Spleen (tissue), 13 donors: ENCODE data around the gene MACC1. TPM values are rescaled to one million over a fixed set of nuclear protein-coding genes. Genes with fewer than 3 reads are reported as not detected.
A peak's percentile ranks its signal among the peaks of the same experiment; 100 is the strongest.

ENCODE experiments used
- DNase-seq: peaks from one replicate; pipeline ENCODE4 v3.0.0-alpha.2; 2020
- H3K27ac ChIP-seq, 8 donors: fragments of 200-600 bp; sonication (generic) in 7 of 8; 1 replicate in 4 of 8; 2 replicates in 4 of 8; pipeline versions ENCODE4 v1.5.0 to v1.8.0; 2016 to 2021; ENCODE audit warnings: inconsistent platforms in 4 of 8, mild to moderate bottlenecking in 4 of 8, moderate library complexity in 1 of 8
- H3K27me3 ChIP-seq, 7 donors: fragments of 200-600 bp; sonication (generic) in 6 of 7; replicated peaks in 1 of 7; 1 replicate in 4 of 7; 2 replicates in 3 of 7; pipeline versions ENCODE4 v1.5.0 to v1.8.0; 2016 to 2021; ENCODE audit warnings: inconsistent platforms in 3 of 7, mild to moderate bottlenecking in 1 of 7
- H3K36me3 ChIP-seq, 6 donors: fragments of 200-600 bp; sonication (generic) in 5 of 6; 1 replicate in 4 of 6; 2 replicates in 2 of 6; pipeline versions ENCODE4 v1.5.0 to v1.8.0; 2016 to 2021; ENCODE audit warnings: inconsistent platforms in 2 of 6
- H3K4me1 ChIP-seq, 6 donors: fragments of 200-600 bp; sonication (generic) in 5 of 6; 1 replicate in 3 of 6; 2 replicates in 3 of 6; pipeline versions ENCODE4 v1.5.0 to v1.8.0; 2016 to 2021; ENCODE audit warnings: inconsistent platforms in 3 of 6
- H3K4me3 ChIP-seq, 8 donors: fragments of 200-600 bp; sonication (generic) in 7 of 8; 1 replicate in 4 of 8; 2 replicates in 4 of 8; pipeline versions ENCODE4 v1.5.0 to v1.8.0; 2016 to 2021; ENCODE audit warnings: inconsistent platforms in 4 of 8, mild to moderate bottlenecking in 4 of 8, moderate library complexity in 2 of 8
- H3K9me3 ChIP-seq, 8 donors: fragments of 200-600 bp; sonication (generic) in 7 of 8; 1 replicate in 4 of 8; 2 replicates in 4 of 8; pipeline versions ENCODE4 v1.5.0 to v1.8.0; 2016 to 2021; ENCODE audit warnings: inconsistent platforms in 4 of 8
- CTCF ChIP-seq, 11 experiments: fragments of 200-600 bp in 7 of 11; fragments of 450-650 bp in 4 of 11; sonication (generic) in 4 of 11; IDR thresholded peaks in 8 of 11; conservative IDR thresholded peaks in 3 of 11; 1 replicate in 7 of 11; 2 replicates in 4 of 11; pipeline versions ENCODE4 v1.4.0 to v1.8.0; 2016 to 2021; ENCODE audit warnings: antibody characterized with exemption in 11 of 11, inconsistent platforms in 4 of 11, mild to moderate bottlenecking in 1 of 11
- POLR2A ChIP-seq, 3 donors: fragments of 450-650 bp; IDR thresholded peaks; one replicate each; pipeline ENCODE4 v1.5.1; 2017; ENCODE audit warnings: antibody characterized with exemption in 3 of 3, mild to moderate bottlenecking in 1 of 3
- POLR2AphosphoS5 ChIP-seq, 3 donors: sonication (generic); formaldehyde crosslinking; IDR thresholded peaks; one replicate each; pipeline ENCODE4 v1.5.1; 2017; ENCODE audit warnings: antibody characterized with exemption in 3 of 3
- WGBS, 5 donors: extraction: QIAGEN DNeasy Blood & Tissue Kit in 3 of 5; methylation state at CpG; one replicate each; pipeline versions ENCODE4 v1.1.5 to v1.1.7; 2013 to 2018; 5-methylcytosine and 5-hydroxymethylcytosine counted together
- intact Hi-C: fragments of 100-400 bp; cut with DNase I; formaldehyde crosslinking; loops from one replicate; pipeline ENCODE4 v1.15.0; 2023; ENCODE audit warnings: low total_unique reads
- long read RNA-seq, 2 donors: transcript quantifications; one replicate each; lab custom pipeline, GENCODE V29; 2026
- polyA plus RNA-seq, 3 donors: library from polyadenylated mRNA; stranded (reverse); fragments of 200-250 nt; gene quantifications; one replicate each; pipeline ENCODE4 v1.2.1, GENCODE V29; 2013
- total RNA-seq, 7 donors: library from RNA; depleted of rRNA in 3 of 7; stranded (reverse); fragments of >200 nt in 3 of 7; fragmentation: NEBNext Ultra II Directional in 4 of 7; extraction: Animal tissue kit (Norgen Biotek cat#: 25700) in 4 of 7; gene quantifications; one replicate each; pipeline versions ENCODE4 v1.1.0 to v1.2.1, GENCODE V29; 2016 to 2021
- donor health status: healthy with polysubstance abuse.
- donor health status: DM: no; HTN: no; CAD: no; lungs with moderate emphysema.
- donor health status: DM: no; HTN: no; CAD: no.
- donor health status: Bipolar disorder and iron deficiency.
- donor health status: healthy.
- donor health status: DM: no; HTN: no; CAD: no.
- donor health status: DM: yes; HTN: yes; CAD: no.

The MACC1 gene
- total RNA-seq (10 to 100 TPM in 2 of 7 donors, 1 to 10 TPM in 5; 3.7 to 10.6 (median 5.2) TPM), polyA plus RNA-seq (1 to 10 TPM in 2 of 3 donors, under 1 TPM in 1; 0.83 to 1.3 (median 1.1) TPM)
- long read RNA-seq, donor 1, result 0 reads
- long read RNA-seq, donor 2, result 0 reads

- Histone ChIP-seq H3K9me3 (no peaks in the 10 kb centered on the region), H3K36me3 (no peaks in the 10 kb centered on the region), H3K27me3 (no peaks in the 10 kb centered on the region), H3K27ac (peak within 1 kb of the TSS in 7 of 8 donors; percentile 52 to 90 (median 79)), H3K4me1 (peaks cover 0 to 53% (median 23%) of the 10 kb centered on the region in 6 donors), H3K4me3 (peak within 1 kb of the TSS in 2 of 8 donors; percentile 25 to 60)
- intact Hi-C loops, result no loop called here
- WGBS, 5 donors, result 11 to 18% (median 14%) methylated on average over 6 of the region's 6 CpGs
- peak; percentile 89 for DNase-seq
- TF ChIP-seq POLR2A (IDR thresholded peaks at IDR 0.05) (peak in 1 of 3 donors; percentile 20), POLR2AphosphoS5 (IDR thresholded peaks at IDR 0.05) (peak in 2 of 3 donors; percentile 37 to 77), CTCF (IDR thresholded peaks at IDR 0.05 in 8 of 11, conservative IDR thresholded peaks at IDR 0.05 in 3 of 11) (peak in 8 of 11 experiments; percentile 12 to 57 (median 42))
These were observed at the start of gene MACC1 for GRCh38 chr7:20217193-20217948. TSS of gene MACC1 (minus strand) at chr7:20217384. CDS start at chr7:20161862, 55,522 bp downstream.

- Histone ChIP-seq H3K4me3 (no peak overlapping the region), H3K36me3 (no peaks in the 10 kb centered on the region), H3K27ac (no peak overlapping the region), H3K27me3 (no peaks in the 10 kb centered on the region), H3K4me1 (no peaks in the 10 kb centered on the region), H3K9me3 (no peaks in the 10 kb centered on the region)
- DNase-seq, result no peak
- WGBS, 5 donors, result 66 to 88% (median 71%) methylated on average over 2 of the region's 2 CpGs
- TF ChIP-seq CTCF (IDR thresholded peaks at IDR 0.05 in 8 of 11, conservative IDR thresholded peaks at IDR 0.05 in 3 of 11), result no peak
- TF ChIP-seq POLR2A (IDR thresholded peaks at IDR 0.05), result no peak
- TF ChIP-seq POLR2AphosphoS5 (IDR thresholded peaks at IDR 0.05), result no peak
- intact Hi-C loops, result no loop called here
These were observed 47.4 kb upstream of the MACC1 start for GRCh38 chr7:20264623-20265022.

GRCh38 chr7:20260223-20260622 is 43.0 kb upstream of the MACC1 start:
- Histone ChIP-seq H3K27me3 (no peaks in the 10 kb centered on the region), H3K9me3 (no peaks in the 10 kb centered on the region), H3K4me3 (no peak overlapping the region), H3K36me3 (no peaks in the 10 kb centered on the region), H3K4me1 (no peaks in the 10 kb centered on the region), H3K27ac (no peak overlapping the region)
- DNase-seq, result no peak
- no peak for TF ChIP-seq CTCF (IDR thresholded peaks at IDR 0.05 in 8 of 11, conservative IDR thresholded peaks at IDR 0.05 in 3 of 11)
- no peak for TF ChIP-seq POLR2A (IDR thresholded peaks at IDR 0.05)
- TF ChIP-seq POLR2AphosphoS5 (IDR thresholded peaks at IDR 0.05), result no peak
- intact Hi-C loops, result no loop called here
- 47 to 61% (median 56%) methylated on average over 1 of the region's 1 CpG for WGBS, 5 donors

- TF ChIP-seq CTCF (IDR thresholded peaks at IDR 0.05 in 8 of 11, conservative IDR thresholded peaks at IDR 0.05 in 3 of 11), result no peak
- TF ChIP-seq POLR2A (IDR thresholded peaks at IDR 0.05), result no peak
- no peak for TF ChIP-seq POLR2AphosphoS5 (IDR thresholded peaks at IDR 0.05)
- H3K27me3 ChIP-seq, result no peaks in the 10 kb centered on the region
- no peaks in the 10 kb centered on the region for H3K4me1 ChIP-seq
- intact Hi-C loops, result no loop called here
- no peaks in the 10 kb centered on the region for H3K36me3 ChIP-seq
- H3K27ac ChIP-seq, result no peak overlapping the region
- H3K9me3 ChIP-seq, result no peaks in the 10 kb centered on the region
- DNase-seq, result no peak
- no peak overlapping the region for H3K4me3 ChIP-seq
These were observed 40.0 kb upstream of the MACC1 start for GRCh38 chr7:20257212-20257611.
